ENCODE data around the gene SLC22A3.

DNA sequence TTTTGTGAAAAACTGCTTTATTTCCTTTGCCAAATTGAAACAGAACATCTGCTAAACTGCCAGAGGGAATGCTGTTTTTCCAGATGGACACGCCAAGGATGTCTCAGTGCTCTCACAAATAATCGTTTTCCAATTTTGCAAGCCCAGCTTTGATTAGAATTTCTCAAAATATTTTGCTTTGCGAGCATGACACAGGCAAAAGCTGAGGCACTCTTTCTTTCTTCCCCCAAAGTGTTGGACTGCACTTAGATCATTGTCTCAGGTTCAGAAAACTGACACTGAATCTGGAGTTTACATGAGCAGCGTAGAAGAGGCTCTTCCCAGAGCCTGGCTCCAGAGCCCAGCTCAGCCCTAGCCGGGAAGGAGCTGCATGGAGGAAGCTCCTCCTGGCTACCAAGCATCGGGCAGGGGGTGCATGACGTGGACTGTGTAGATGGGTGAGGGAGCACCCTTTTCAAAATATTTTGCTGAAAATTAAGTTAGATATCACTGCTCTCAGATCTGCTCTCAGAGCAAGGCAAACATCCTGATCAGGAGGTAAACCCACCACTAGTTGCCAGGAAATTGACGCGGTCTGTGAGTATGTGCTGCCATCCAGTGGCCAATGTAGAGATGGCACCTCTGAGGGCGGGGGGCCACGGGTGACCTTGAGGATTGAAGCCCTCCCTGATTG, 107.5 kb downstream of the SLC22A3 start:
- no peak for TF ChIP-seq POLR2A (IDR thresholded peaks at IDR 0.05)
- TF ChIP-seq, protein P1, sequence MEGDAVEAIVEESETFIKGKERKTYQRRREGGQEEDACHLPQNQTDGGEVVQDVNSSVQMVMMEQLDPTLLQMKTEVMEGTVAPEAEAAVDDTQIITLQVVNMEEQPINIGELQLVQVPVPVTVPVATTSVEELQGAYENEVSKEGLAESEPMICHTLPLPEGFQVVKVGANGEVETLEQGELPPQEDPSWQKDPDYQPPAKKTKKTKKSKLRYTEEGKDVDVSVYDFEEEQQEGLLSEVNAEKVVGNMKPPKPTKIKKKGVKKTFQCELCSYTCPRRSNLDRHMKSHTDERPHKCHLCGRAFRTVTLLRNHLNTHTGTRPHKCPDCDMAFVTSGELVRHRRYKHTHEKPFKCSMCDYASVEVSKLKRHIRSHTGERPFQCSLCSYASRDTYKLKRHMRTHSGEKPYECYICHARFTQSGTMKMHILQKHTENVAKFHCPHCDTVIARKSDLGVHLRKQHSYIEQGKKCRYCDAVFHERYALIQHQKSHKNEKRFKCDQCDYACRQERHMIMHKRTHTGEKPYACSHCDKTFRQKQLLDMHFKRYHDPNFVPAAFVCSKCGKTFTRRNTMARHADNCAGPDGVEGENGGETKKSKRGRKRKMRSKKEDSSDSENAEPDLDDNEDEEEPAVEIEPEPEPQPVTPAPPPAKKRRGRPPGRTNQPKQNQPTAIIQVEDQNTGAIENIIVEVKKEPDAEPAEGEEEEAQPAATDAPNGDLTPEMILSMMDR (IDR thresholded peaks at IDR 0.05): peak; percentile 86 to 99 (median 97)
